Measurements from ENCODE around the gene PTPRM. TPM values are rescaled to one million over a fixed set of nuclear protein-coding genes. Genes with fewer than 3 reads are reported as not detected.

PTPRM gene
- total and polyA plus RNA-seq, 2 donors (not counting 3 experiments of a cell fraction or from before 2014, with no cell fraction given), result 37.4 to 43.7 TPM

DNA sequence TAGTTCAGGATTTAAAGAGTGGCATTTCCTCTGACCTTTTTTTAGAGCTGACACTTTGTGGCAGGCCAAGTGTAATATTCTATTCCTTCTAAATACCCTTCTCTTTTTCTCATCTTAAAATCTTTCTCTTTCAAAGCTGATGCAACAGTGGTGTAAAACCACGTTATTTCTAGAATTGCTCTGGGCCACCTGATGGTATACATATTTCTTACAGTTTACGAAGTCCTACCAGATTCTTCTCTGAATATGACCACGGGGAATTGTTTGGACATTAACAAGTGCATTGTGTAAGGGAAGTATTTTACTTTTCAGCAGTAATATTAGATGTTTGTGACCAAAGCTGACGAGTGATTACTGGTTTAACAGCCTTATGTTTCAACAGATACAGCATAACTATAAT is 109.9 kb downstream of the PTPRM start:
- TF ChIP-seq, protein P1, sequence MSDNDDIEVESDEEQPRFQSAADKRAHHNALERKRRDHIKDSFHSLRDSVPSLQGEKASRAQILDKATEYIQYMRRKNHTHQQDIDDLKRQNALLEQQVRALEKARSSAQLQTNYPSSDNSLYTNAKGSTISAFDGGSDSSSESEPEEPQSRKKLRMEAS (IDR thresholded peaks at IDR 0.05; ENCODE audit: insufficient read depth, insufficient read length), result no peak
- TF ChIP-seq JUN (IDR thresholded peaks at IDR 0.05; ENCODE audit: borderline replicate concordance, insufficient read depth, insufficient read length, low read depth), result no peak
- no peak for TF ChIP-seq FOS (IDR thresholded peaks at IDR 0.05; ENCODE audit: borderline replicate concordance, insufficient read depth, low read length)
- TF ChIP-seq POLR2AphosphoS5 (IDR thresholded peaks at IDR 0.05; ENCODE audit: insufficient read depth, low read depth, low read length), result no peak
- no peak for TF ChIP-seq MYC (IDR thresholded peaks at IDR 0.05; ENCODE audit: low read depth, low read length)
- no peak for TF ChIP-seq POLR2A (IDR thresholded peaks at IDR 0.05; ENCODE audit: low read depth, low read length)
- no peak for TF ChIP-seq EZH2 (IDR thresholded peaks at IDR 0.05; ENCODE audit: borderline replicate concordance, low read depth, low read length, severe bottlenecking)
- TF ChIP-seq GATA2 (IDR thresholded peaks at IDR 0.05; ENCODE audit: insufficient read depth, insufficient read length, low read depth, low read length), result no peak
- TF ChIP-seq, protein P2, sequence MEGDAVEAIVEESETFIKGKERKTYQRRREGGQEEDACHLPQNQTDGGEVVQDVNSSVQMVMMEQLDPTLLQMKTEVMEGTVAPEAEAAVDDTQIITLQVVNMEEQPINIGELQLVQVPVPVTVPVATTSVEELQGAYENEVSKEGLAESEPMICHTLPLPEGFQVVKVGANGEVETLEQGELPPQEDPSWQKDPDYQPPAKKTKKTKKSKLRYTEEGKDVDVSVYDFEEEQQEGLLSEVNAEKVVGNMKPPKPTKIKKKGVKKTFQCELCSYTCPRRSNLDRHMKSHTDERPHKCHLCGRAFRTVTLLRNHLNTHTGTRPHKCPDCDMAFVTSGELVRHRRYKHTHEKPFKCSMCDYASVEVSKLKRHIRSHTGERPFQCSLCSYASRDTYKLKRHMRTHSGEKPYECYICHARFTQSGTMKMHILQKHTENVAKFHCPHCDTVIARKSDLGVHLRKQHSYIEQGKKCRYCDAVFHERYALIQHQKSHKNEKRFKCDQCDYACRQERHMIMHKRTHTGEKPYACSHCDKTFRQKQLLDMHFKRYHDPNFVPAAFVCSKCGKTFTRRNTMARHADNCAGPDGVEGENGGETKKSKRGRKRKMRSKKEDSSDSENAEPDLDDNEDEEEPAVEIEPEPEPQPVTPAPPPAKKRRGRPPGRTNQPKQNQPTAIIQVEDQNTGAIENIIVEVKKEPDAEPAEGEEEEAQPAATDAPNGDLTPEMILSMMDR (IDR thresholded peaks at IDR 0.05; ENCODE audit: extremely low read depth in 1 of 2, insufficient read depth in 1 of 2, low read depth in 1 of 2, low read length in 2 of 2), result no peak
- ChIA-PET CTCF (no interaction called here), POLR2A (no interaction called here)
- no peak overlapping the region for H3K4me2 ChIP-seq (ENCODE audit: insufficient read depth, low read length)
- no peaks in the 10 kb centered on the region for H3K79me2 ChIP-seq (ENCODE audit: control insufficient read depth, insufficient read depth, low read length)
- H3K9me1 ChIP-seq (replicated peaks; ENCODE audit: control insufficient read depth, extremely low read depth, insufficient read depth, low read length), result no peaks in the 10 kb centered on the region
- H3K9ac ChIP-seq (replicated peaks; ENCODE audit: extremely low read depth, insufficient read depth, low read length), result no peak overlapping the region
- H3K27me3 ChIP-seq (ENCODE audit: control insufficient read depth in 2 of 2, insufficient read depth in 2 of 2, low read length in 2 of 2), result no peaks in the 10 kb centered on the region
- no peak for DNase-seq (ENCODE audit: low read depth, low spot score)
- intact Hi-C loops (cut with micrococcal nuclease) (loop anchor here (5.0 kb wide), 1 partner anchor 930 kb away; the partner anchor contains the start of gene RAB12), dilution Hi-C loops (cut with MboI; ENCODE audit: extremely low pct_ligation_motif_present, low sequenced_read_pairs) (no loop called here)
- no peaks in the 10 kb centered on the region for H4K20me1 ChIP-seq (replicated peaks; ENCODE audit: control insufficient read depth, extremely low read depth, insufficient read depth, low read length)
- no TSS peak for BruUV-seq (replicated peaks)
- H3K4me1 ChIP-seq (ENCODE audit: control insufficient read depth, extremely low read depth, insufficient read depth, low read length), result peaks cover 7% of the 10 kb centered on the region
- H3K4me3 ChIP-seq (replicated peaks in 1 of 3; ENCODE audit: insufficient read depth in 1 of 3, low read depth in 1 of 3, low read length in 3 of 3), result no peak overlapping the region
- no peak overlapping the region for H3K27ac ChIP-seq (ENCODE audit: insufficient read depth, low read depth, low read length)
- no peak for FAIRE-seq
- H3K9me3 ChIP-seq (replicated peaks; ENCODE audit: control insufficient read depth, insufficient read depth, low read length), result no peaks in the 10 kb centered on the region
- no peak overlapping the region for H2AFZ ChIP-seq (ENCODE audit: low read depth, low read length)
- H3K36me3 ChIP-seq (ENCODE audit: control insufficient read depth in 2 of 2, extremely low read depth in 1 of 2, insufficient read depth in 2 of 2, low read length in 2 of 2), result no peaks in the 10 kb centered on the region

Measured in endothelial cell of umbilical vein (primary cell).